ENCODE data around the gene PRXL2B. TPM values are rescaled to one million over a fixed set of nuclear protein-coding genes. Genes with fewer than 3 reads are reported as not detected.
"Not testable (repeated sequence)": the region's sequence is repeated elsewhere in the genome, so short reads cannot be mapped to it uniquely, and the experiment has no call there.

PRXL2B gene
- total RNA-seq, 2 experiments from 2014 or later, result 5.2 to 10.4 TPM

- H3K9me2 ChIP-seq (ENCODE audit: insufficient read depth, low read length), result no peaks in the 10 kb centered on the region
- no peak for TF ChIP-seq EZH2phosphoT487 (IDR thresholded peaks at IDR 0.05; ENCODE audit: borderline replicate concordance, low read depth, low read length)
- TF ChIP-seq CTCF (conservative IDR thresholded peaks at IDR 0.05; ENCODE audit: low read length), result no peak
- no peaks in the 10 kb centered on the region for H4K20me1 ChIP-seq (ENCODE audit: insufficient read depth, low read length)
- no peak overlapping the region for H3K4me3 ChIP-seq (ENCODE audit: low read depth, low read length, poor library complexity, severe bottlenecking)
- POLR2A ChIA-PET, result no interaction called here
- intact Hi-C loops (cut with micrococcal nuclease; ENCODE audit: unreplicated experiment), result no loop called here
- DNase-seq (ENCODE audit: low spot score), result no peak
- no peaks in the 10 kb centered on the region for H3K79me2 ChIP-seq (ENCODE audit: insufficient read depth, low read depth, low read length)
- no TSS peak for BruUV-seq (replicated peaks)
- H3K36me3 ChIP-seq (ENCODE audit: insufficient read depth, low read length), result no peaks in the 10 kb centered on the region
- no peak overlapping the region for H3K27ac ChIP-seq (ENCODE audit: low read depth, low read length, poor library complexity, severe bottlenecking)
- CTCF ChIA-PET (ENCODE audit: unreplicated experiment), result no interaction called here
- H3K4me2 ChIP-seq (ENCODE audit: low read length), result no peak overlapping the region
- no peaks in the 10 kb centered on the region for H3K9me3 ChIP-seq (ENCODE audit: low read length)
- no peaks in the 10 kb centered on the region for H3K4me1 ChIP-seq (ENCODE audit: insufficient read depth, low read length, poor library complexity, severe bottlenecking)
- H2AFZ ChIP-seq (ENCODE audit: low read length), result no peak overlapping the region
Observed at GRCh38 chr1:2569060-2569459, 17.5 kb upstream of the PRXL2B start.

- CTCF ChIA-PET (ENCODE audit: unreplicated experiment); H3K4me1 ChIP-seq (ENCODE audit: insufficient read depth, low read length, poor library complexity, severe bottlenecking); DNase-seq (ENCODE audit: low spot score); H3K79me2 ChIP-seq (ENCODE audit: insufficient read depth, low read depth, low read length); POLR2A ChIA-PET; H3K36me3 ChIP-seq (ENCODE audit: insufficient read depth, low read length); BruUV-seq (replicated peaks); H3K4me3 ChIP-seq (ENCODE audit: low read depth, low read length, poor library complexity, severe bottlenecking); H3K27ac ChIP-seq (ENCODE audit: low read depth, low read length, poor library complexity, severe bottlenecking); intact Hi-C loops (cut with micrococcal nuclease; ENCODE audit: unreplicated experiment); H3K4me2 ChIP-seq (ENCODE audit: low read length); H3K9me2 ChIP-seq (ENCODE audit: insufficient read depth, low read length); H4K20me1 ChIP-seq (ENCODE audit: insufficient read depth, low read length); H2AFZ ChIP-seq (ENCODE audit: low read length); H3K9me3 ChIP-seq (ENCODE audit: low read length): not testable (repeated sequence)
Observed at GRCh38 chr1:2569703-2570102, 16.9 kb upstream of the PRXL2B start.

- ChIA-PET POLR2A (no interaction called here), CTCF (ENCODE audit: unreplicated experiment) (no interaction called here)
- intact Hi-C loops (cut with micrococcal nuclease; ENCODE audit: unreplicated experiment), result no loop called here
- BruUV-seq (replicated peaks), result no TSS peak
- Histone ChIP-seq H4K20me1 (ENCODE audit: insufficient read depth, low read length) (no peaks in the 10 kb centered on the region), H3K4me3 (ENCODE audit: low read depth, low read length, poor library complexity, severe bottlenecking) (no peak overlapping the region), H2AFZ (ENCODE audit: low read length) (no peak overlapping the region), H3K36me3 (ENCODE audit: insufficient read depth, low read length) (no peaks in the 10 kb centered on the region), H3K79me2 (ENCODE audit: insufficient read depth, low read depth, low read length) (no peaks in the 10 kb centered on the region), H3K4me2 (ENCODE audit: low read length) (no peak overlapping the region), H3K9me2 (ENCODE audit: insufficient read depth, low read length) (no peaks in the 10 kb centered on the region), H3K9me3 (ENCODE audit: low read length) (no peaks in the 10 kb centered on the region), H3K27ac (ENCODE audit: low read depth, low read length, poor library complexity, severe bottlenecking) (no peak overlapping the region), H3K4me1 (ENCODE audit: insufficient read depth, low read length, poor library complexity, severe bottlenecking) (no peaks in the 10 kb centered on the region)
- TF ChIP-seq CTCF (conservative IDR thresholded peaks at IDR 0.05; ENCODE audit: low read length) (no peak), EZH2phosphoT487 (IDR thresholded peaks at IDR 0.05; ENCODE audit: borderline replicate concordance, low read depth, low read length) (no peak)
- no peak for DNase-seq (ENCODE audit: low spot score)
Observed at GRCh38 chr1:2570332-2570731, 16.2 kb upstream of the PRXL2B start.

All from OCI-LY7 (cell line).